Hepatocyte (in vitro differentiated cells): ENCODE data around the gene GOLT1B.

ENCODE experiments used
- CTCF ChIP-seq: fragments of 200-600 bp; sonication (generic); IDR thresholded peaks from 2 replicates; pipeline ENCODE4 v1.5.1; 2016; ENCODE audit warnings: antibody characterized with exemption, mild to moderate bottlenecking; ENCODE audit not compliant: poor library complexity
- EZH2 ChIP-seq: fragments of 200-600 bp; sonication (generic); IDR thresholded peaks from 2 replicates; pipeline ENCODE4 v1.6.1; 2016; ENCODE audit warnings: antibody characterized with exemption, mild to moderate bottlenecking, borderline replicate concordance
- EZH2phosphoT487 ChIP-seq: fragments of 200-600 bp; sonication (generic); IDR thresholded peaks from one replicate; pipeline ENCODE4 v1.6.1; 2018; ENCODE audit warnings: antibody characterized with exemption, mild to moderate bottlenecking, low read depth, moderate library complexity; ENCODE audit not compliant: unreplicated experiment, severe bottlenecking

- no peak for TF ChIP-seq CTCF
- TF ChIP-seq EZH2 = no peak
- TF ChIP-seq EZH2phosphoT487 = no peak
Measured at GRCh38 chr12:21526721-21527345, 25.2 kb downstream of the GOLT1B start.
